HG02852 (cell line): ENCODE results near the gene METAP1D.

Experiments
- ATAC-seq: cut with Tn5 transposase; IDR thresholded peaks from one replicate; pipeline ENCODE4 v1.9.1; 2021; ENCODE audit warnings: mild to moderate bottlenecking, moderate library complexity; ENCODE audit not compliant: unreplicated experiment

METAP1D gene

DNA sequence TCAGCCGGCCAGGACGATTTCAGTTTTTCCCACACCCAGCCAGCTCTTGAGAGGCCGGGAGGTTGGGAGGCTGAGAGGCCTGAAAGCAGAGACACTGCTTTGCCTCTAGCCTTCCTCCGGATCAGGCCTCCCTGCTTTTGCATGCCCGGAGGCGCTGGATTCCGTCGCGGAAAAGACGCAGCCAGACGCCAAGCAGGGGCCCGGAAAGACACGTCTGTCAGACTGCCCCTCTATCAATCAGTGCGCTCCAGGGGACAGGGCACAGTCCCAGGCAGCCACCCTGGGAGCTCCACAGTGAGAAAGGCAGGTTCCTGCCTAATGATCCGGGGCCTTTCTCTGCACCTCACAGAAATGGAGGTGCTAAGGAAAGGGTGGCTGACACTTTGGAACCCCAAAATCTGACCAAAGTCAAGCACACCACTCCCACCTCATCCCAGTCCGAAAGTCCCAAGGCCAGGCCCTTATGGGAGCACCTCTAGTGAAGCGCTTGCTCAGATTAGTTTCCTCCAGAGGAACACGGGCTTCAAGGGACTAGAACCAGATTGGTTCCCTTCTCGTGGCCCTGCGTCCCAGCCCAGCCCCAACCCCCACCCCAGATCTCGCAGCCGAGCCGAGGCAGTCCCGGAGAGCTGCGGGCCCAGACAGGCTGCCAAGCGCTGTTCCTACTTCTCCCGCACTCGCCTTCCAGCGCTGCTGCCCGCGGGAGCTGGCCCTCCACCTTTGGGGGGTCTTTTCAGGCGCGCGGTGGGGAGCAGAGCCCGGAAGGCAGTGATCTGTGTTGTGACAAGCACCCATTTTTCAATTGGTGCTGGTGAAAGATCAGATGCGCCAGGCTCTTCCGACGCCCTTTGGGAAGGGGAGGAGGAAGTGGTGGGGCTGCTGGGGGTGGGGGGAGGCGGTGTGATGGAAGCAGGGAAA, 90.5 kb downstream of the METAP1D start:
- no peak for ATAC-seq

DNA sequence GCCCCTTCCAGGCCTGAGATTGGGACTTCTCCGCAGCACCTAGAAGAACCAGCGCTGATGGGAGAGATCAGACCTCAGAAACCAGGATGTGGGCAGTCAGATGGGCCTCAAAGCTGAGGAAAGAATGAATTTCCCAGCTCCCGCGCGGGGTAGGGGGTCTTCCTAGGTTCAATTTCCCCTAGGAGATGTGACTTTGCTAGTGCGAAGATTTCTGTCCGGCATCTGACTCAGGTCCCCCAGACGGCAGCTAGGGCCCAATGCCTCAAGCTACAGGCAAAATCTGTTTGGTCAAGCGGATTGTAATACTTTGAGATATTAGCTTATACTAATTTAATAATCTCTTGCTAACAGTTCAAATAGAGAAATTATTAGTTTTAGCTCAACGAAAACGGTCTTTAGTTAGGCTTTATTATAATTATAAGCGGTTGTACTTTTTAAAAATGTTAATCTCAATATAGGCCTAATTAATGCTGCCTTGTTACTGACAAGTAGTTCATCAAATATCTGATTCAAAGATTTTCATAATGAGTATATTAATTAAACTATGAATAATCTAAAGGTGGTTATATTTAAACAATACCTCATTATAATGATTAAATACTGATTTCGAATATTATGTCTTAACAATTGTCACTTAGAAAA, 91.4 kb downstream of the METAP1D start:
- no peak for ATAC-seq

- ATAC-seq, result no peak
These were observed 92.2 kb downstream of the METAP1D start for GRCh38 chr2:172091761-172092566.

DNA sequence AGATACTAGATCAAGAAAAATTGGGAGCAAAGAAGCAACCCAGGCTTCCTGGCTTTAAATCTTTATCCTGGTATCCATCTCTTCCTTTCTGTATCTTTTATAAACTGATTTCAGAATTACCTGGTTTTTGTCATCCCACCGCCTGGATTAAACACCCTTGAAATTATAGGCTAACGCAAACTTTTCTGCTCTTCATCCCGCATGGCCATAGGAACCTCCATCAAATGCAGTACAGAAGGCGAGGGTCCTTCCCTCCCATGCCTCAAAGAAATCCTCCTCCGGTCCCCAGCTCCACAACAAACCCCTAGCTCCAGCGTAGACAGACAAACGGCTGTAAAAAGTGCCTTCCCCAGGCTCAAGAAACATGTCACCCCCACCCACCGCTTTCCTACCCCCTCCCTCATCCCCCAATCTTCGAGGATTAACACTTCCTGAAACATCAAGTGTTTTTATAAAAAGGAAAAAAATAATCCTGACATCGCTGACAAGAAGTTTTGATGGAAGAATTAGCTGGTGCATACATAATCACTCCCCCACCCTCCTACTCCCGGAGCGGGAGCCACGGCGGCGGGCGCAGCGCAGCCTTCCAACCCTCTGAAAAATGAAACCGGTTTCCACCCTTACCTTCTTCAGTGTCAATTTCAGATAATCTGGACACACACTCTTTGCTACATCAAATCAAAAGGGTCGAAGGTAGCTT, 93.1 kb downstream of the METAP1D start:
- no peak for ATAC-seq

DNA sequence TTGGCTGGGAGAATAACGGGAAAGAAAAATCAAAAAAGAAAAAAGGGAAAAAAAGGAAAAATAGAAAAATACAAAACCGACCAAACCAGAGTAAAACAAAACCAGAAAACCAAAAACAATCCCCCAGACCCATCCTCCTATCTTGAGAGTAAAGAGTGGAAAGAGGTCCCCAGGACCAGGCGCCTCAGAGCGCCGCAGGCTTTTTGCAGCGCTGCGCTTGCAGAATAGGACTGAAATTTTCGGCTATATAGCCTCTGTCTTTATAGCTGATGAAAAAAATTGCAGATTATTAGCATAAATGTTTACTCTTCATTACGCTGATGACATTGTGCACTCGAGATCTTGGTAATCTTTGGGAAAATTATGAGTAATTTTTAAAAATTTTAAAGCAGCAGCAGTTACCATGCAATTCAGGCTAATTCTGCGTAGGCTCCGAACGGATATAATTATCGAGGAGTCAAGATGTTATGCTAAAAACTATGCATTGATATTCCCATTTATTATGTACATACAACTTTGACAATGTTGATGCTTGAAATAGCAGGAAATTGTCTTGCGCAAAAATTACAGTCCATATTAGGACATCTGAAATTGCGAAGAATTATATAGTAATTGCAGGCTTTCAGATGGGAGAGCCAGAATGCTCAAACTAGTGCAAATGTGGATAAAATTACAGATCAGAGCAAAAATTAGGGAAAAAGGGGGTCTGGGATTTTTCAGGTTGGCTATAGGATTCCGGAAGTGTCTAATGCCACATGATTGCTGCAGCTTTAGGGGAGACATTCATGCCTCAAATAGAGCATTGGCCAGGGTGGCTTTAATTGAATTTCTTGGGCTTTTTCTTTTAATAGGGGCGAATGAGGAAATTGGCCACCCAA, 93.9 kb downstream of the METAP1D start:
- ATAC-seq, result no peak

- no peak for ATAC-seq
These were observed 94.8 kb downstream of the METAP1D start for GRCh38 chr2:172094294-172095145.

- peak; percentile 46 for ATAC-seq
These were observed 95.6 kb downstream of the METAP1D start for GRCh38 chr2:172095146-172095904.

GRCh38 chr2:172095905-172096625, 96.3 kb downstream of the METAP1D start:
- ATAC-seq, result no peak

- no peak for ATAC-seq
These were observed 97.1 kb downstream of the METAP1D start for GRCh38 chr2:172096626-172097547.

DNA sequence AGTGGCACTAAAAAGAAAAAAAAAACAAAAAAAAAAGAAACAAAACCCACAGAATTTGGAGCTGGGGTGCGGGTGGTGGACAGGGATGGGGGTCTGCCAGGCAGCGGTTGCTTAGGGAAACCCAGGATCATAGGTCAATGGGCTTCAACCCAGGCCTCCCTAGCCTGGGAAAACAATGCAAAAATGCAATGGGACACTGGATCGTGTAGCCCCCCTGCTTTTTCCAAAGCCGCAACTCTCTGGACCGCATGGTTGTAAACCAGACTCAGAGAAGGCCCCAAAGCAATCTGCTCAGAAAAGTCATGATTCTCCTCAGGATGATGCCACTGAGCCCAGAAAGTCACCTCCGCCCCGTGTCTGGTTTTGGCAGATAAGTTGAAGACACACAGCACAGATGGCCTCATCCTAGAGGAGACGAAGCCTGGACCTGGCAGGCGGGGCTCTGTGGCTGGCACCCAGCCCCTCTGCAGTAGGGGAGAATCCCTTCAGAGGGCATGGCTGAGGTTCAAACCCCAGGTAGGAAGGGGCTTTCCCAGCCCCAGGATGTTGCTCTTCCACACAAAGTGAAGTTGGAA, 97.9 kb downstream of the METAP1D start:
- ATAC-seq, result no peak

- no peak for ATAC-seq
These were observed 98.5 kb downstream of the METAP1D start for GRCh38 chr2:172098287-172098649.

DNA sequence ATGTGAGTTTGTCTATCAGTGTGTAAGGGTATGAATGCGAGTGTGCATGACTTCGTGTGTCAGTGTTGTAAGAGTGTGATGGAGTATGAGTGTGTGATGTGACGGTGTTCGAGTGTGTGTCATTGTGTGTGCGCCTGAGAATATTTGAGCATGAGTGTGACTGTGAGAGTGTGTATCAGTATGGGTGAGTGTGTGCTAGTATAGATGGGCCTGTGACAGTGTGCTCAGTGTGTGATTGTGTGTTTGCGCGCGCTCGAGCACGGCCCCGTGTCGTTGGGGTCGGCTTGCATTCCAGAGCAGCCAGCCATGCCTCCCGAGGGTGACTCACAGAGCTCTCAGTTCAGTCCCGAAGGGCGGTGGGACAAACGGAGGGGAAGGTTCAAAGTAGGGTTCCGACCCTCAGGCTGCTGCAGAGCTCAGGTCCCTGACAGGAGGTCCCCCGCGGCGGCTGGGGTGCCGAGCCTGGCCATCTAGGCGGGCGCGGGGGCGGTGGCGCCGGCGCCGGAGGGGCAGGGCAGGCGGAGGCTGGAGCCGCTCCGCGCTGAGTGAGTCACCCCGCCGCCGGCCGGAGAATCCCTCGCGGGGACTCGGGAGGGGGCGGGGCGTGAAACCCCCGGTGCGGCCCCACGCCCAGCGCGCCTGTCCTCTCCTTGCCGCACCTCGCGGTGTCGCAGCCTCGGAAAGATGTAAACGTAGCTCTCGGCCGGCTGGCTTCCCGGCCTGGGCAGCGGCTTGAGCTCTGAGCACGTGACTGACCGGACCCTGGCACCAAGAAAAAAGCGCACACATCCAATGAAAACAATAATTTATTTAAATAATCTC, 99.1 kb downstream of the METAP1D start:
- no peak for ATAC-seq

DNA sequence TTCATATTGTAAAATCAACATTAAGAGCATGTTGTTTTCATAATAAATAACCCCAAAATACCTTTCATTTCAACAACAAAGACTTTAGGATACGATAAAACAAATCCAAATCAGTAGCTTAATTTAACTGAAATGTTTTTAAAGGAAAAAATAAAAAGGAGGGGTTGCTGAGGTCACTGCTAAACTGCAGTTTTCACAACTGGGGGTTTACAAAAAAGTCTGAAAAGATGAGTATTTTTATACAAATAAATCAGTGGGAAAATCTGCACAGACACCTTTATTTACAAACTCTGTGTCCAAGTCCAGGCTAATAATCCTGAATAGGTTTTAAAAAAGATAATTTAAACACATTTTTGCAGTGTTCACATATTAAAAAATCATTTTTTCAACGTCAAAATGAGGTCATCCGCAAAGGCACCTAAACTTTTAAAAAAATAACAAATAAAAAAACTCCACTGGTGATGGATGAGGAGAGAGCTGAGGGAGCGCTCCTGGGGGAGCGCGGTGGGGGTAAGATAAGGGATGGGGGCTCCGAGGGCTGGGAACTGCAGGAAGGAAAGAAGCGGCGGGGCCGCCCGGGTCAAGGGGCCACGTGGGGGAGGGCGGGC, 99.8 kb downstream of the METAP1D start:
- ATAC-seq, result no peak

GRCh38 chr2:172100080-172100934, 100.6 kb downstream of the METAP1D start:
- no peak for ATAC-seq
